Ovary (tissue), 9 donors: ENCODE measurements around the gene SMOC2. TPM values are rescaled to one million over a fixed set of nuclear protein-coding genes. Genes with fewer than 3 reads are reported as not detected.
"Not testable (repeated sequence)": the region's sequence is repeated elsewhere in the genome, so short reads cannot be mapped to it uniquely, and the experiment has no call there.

Experiments used
- DNase-seq, 5 donors: peaks; one replicate each; pipeline ENCODE4 v3.0.0-alpha.2; 2019 to 2020
- H3K27ac ChIP-seq, 2 donors: fragments of 200-600 bp; one replicate each; pipeline versions ENCODE4 v1.5.1 to v1.8.0; 2019 to 2022
- H3K27me3 ChIP-seq: fragments of 200-600 bp; one replicate; pipeline ENCODE4 v1.8.0; 2022
- H3K36me3 ChIP-seq: fragments of 200-600 bp; sonication (generic); one replicate; pipeline ENCODE4 v1.5.1; 2019
- H3K4me1 ChIP-seq: one replicate; pipeline ENCODE4 v1.8.1; 2013; ENCODE audit warnings: mild to moderate bottlenecking, moderate library complexity; ENCODE audit not compliant: insufficient read depth
- H3K4me3 ChIP-seq: fragments of 200-600 bp; sonication (generic); one replicate; pipeline ENCODE4 v1.5.1; 2017
- H3K9me3 ChIP-seq, 2 donors: fragments of 200-600 bp in 1 of 2; sonication (generic) in 1 of 2; one replicate each; pipeline versions ENCODE4 v1.5.1 to v1.8.1; 2013 to 2019; ENCODE audit warnings: mild to moderate bottlenecking in 1 of 2, moderate library complexity in 1 of 2
- CTCF ChIP-seq, 3 donors: fragments of 450-650 bp in 2 of 3; fragments of 200-600 bp in 1 of 3; IDR thresholded peaks; one replicate each; pipeline versions ENCODE4 v1.5.1 to v1.8.0; 2016 to 2022; ENCODE audit warnings: antibody characterized with exemption in 3 of 3, mild to moderate bottlenecking in 1 of 3
- EP300 ChIP-seq: sonication (generic); formaldehyde crosslinking; IDR thresholded peaks from one replicate; pipeline ENCODE4 v1.6.1; 2017; ENCODE audit warnings: antibody characterized with exemption
- POLR2A ChIP-seq: fragments of 450-650 bp; IDR thresholded peaks from one replicate; pipeline ENCODE4 v1.6.1; 2017; ENCODE audit warnings: antibody characterized with exemption, mild to moderate bottlenecking, moderate library complexity
- WGBS, 3 donors: extraction: QIAGEN DNeasy Blood & Tissue Kit in 1 of 3; methylation state at CpG; one replicate each; pipeline versions ENCODE4 v1.1.5 to v1.1.7; 2013 to 2017; 5-methylcytosine and 5-hydroxymethylcytosine counted together
- intact Hi-C, 4 donors: fragments of 100-400 bp; cut with DNase I; formaldehyde crosslinking; loops; one replicate each; pipeline versions ENCODE4 v1.11.0 to v1.15.1; 2022 to 2023
- polyA plus RNA-seq, 2 donors: library from polyadenylated mRNA; stranded (reverse); fragments of 200-250 nt in 1 of 2; fragments of 350-450 nt in 1 of 2; fragmentation: Illumina TruSeq in 1 of 2; extraction: RNeasy Lipid Tissue Mini Kit (QIAGEN cat#74804) in 1 of 2; gene quantifications; one replicate each; pipeline ENCODE4 v1.2.3, GENCODE V29; 2013 to 2014
- total RNA-seq, 7 donors: library from RNA; depleted of rRNA in 2 of 7; stranded (reverse); fragments of >200 nt in 2 of 7; fragmentation: NEBNext Ultra II Directional in 3 of 7; extraction: Animal tissue kit (Norgen Biotek cat#: 25700) in 3 of 7; gene quantifications; one replicate each; pipeline versions ENCODE4 v1.1.0 to v1.2.4, GENCODE V29; 2016 to 2023
- donor health status: DM: no; HTN: no; CAD: no; lungs with moderate emphysema.
- donor health status: DM: no; HTN: no; CAD: no.
- donor health status: Bipolar disorder and iron deficiency.
- donor health status: DM: yes; HTN: yes; CAD: no.
- donor health status: DM: no; HTN: no; CAD: no.
- donor health status: DM: yes; HTN: yes; CAD: no.

Gene SMOC2
- total and polyA plus RNA-seq, 9 donors = 84.4 to 272 (median 129) TPM

GRCh38 chr6:168699631-168700295 lies 258.8 kb downstream of the SMOC2 start:
- H3K4me1 ChIP-seq = peaks cover 10% of the 10 kb centered on the region
- peak; percentile 71 to 89 (median 79) for DNase-seq
- intact Hi-C loops = no loop called here

GRCh38 chr6:168700880-168701279 lies 259.9 kb downstream of the SMOC2 start:
- Histone ChIP-seq H3K27ac (no peak overlapping the region), H3K4me1 (peaks cover 10% of the 10 kb centered on the region), H3K4me3 (no peak overlapping the region), H3K36me3 (no peaks in the 10 kb centered on the region), H3K27me3 (no peaks in the 10 kb centered on the region), H3K9me3 (no peaks in the 10 kb centered on the region)
- WGBS, 3 donors = 83 to 90% (median 87%) methylated on average over 8 of the region's 8 CpGs
- no peak for DNase-seq
- intact Hi-C loops = no loop called here
- no peak for TF ChIP-seq CTCF (IDR thresholded peaks at IDR 0.05)

More at GRCh38 chr6:168699631-168700295, 258.8 kb downstream of the SMOC2 start:
- TF ChIP-seq EP300 (no peak), POLR2A (no peak), CTCF (IDR thresholded peaks at IDR 0.05) (no peak)
- H3K9me3 ChIP-seq = no peaks in the 10 kb centered on the region
- H3K27ac ChIP-seq = no peak overlapping the region
- WGBS, 3 donors = 24 to 25% (median 25%) methylated on average over 15 of the region's 15 CpGs
- no peaks in the 10 kb centered on the region for H3K36me3 ChIP-seq
- no peak overlapping the region for H3K4me3 ChIP-seq
- no peaks in the 10 kb centered on the region for H3K27me3 ChIP-seq

- Histone ChIP-seq H3K27me3 (no peaks in the 10 kb centered on the region), H3K36me3 (no peaks in the 10 kb centered on the region), H3K4me3 (no peak overlapping the region), H3K27ac (no peak overlapping the region), H3K4me1 (peaks cover 13% of the 10 kb centered on the region), H3K9me3 (no peaks in the 10 kb centered on the region)
- WGBS, 3 donors = 37 to 61% (median 54%) methylated on average over 16 of the region's 16 CpGs
- intact Hi-C loops = no loop called here
- no peak for TF ChIP-seq EP300
- no peak for TF ChIP-seq POLR2A
- no peak for TF ChIP-seq CTCF (IDR thresholded peaks at IDR 0.05)
- peak in 4 of 5 donors; percentile 62 to 72 (median 65) for DNase-seq
Measured at GRCh38 chr6:168703990-168704389, 263.0 kb downstream of the SMOC2 start.

GRCh38 chr6:168704678-168705077 lies 263.7 kb downstream of the SMOC2 start:
- H3K27ac ChIP-seq = no peak overlapping the region
- intact Hi-C loops = no loop called here
- 84 to 90% (median 86%) methylated on average over 6 of the region's 6 CpGs for whole genome bisulfite sequencing, 3 donors
- no peak for TF ChIP-seq EP300
- no peak for TF ChIP-seq CTCF (IDR thresholded peaks at IDR 0.05)
- no peak for TF ChIP-seq POLR2A
- H3K4me1 ChIP-seq = peaks cover 11% of the 10 kb centered on the region
- peak in 1 of 5 donors; percentile 8 for DNase-seq
- H3K4me3 ChIP-seq = no peak overlapping the region
- H3K36me3 ChIP-seq = no peaks in the 10 kb centered on the region
- H3K9me3 ChIP-seq = no peaks in the 10 kb centered on the region
- H3K27me3 ChIP-seq = no peaks in the 10 kb centered on the region

GRCh38 chr6:168705271-168705670 lies 264.3 kb downstream of the SMOC2 start:
- H3K4me1 ChIP-seq, H3K4me3 ChIP-seq, H3K27me3 ChIP-seq, H3K36me3 ChIP-seq, intact Hi-C loops, H3K27ac ChIP-seq, H3K9me3 ChIP-seq: not testable (repeated sequence)
- WGBS, 3 donors = 96 to 97% (median 96%) methylated on average over 13 to 16 of the region's 16 CpGs
- peak in 1 of 5 donors; percentile 5 for DNase-seq
